Cortex of kidney (tissue), 1 donor: ENCODE data around the gene SNX11.

Experiments used
- DNase-seq: peaks from one replicate; lab custom pipeline; 2025; lab: John Stamatoyannopoulos, UW

SNX11 gene

GRCh38 chr17:48100160-48100559 is 7.4 kb upstream of the SNX11 start:
- no peak for DNase-seq

GRCh38 chr17:48100591-48101011 is 7.0 kb upstream of the SNX11 start:
- no peak for DNase-seq

- peak; percentile 21 for DNase-seq
Measured at GRCh38 chr17:48101012-48101720, 6.4 kb upstream of the SNX11 start, which contains the start of gene CBX1. Gene CBX1 (minus strand): TSS chr17:48101478. CDS start chr17:48077004, 24,474 bp downstream.

- DNase-seq = no peak
Measured at GRCh38 chr17:48102043-48102750, 5.4 kb upstream of the SNX11 start.

GRCh38 chr17:48102798-48103715 is 4.5 kb upstream of the SNX11 start:
- DNase-seq = no peak

- DNase-seq = no peak
Measured at GRCh38 chr17:48104440-48104839, 3.1 kb upstream of the SNX11 start.

GRCh38 chr17:48106802-48107136 is 797 bp upstream of the SNX11 start:
- DNase-seq = no peak

GRCh38 chr17:48110761-48111160 is 3.2 kb downstream of the SNX11 start:
- no peak for DNase-seq

- no peak for DNase-seq
Measured at GRCh38 chr17:48111937-48112241, 4.3 kb downstream of the SNX11 start.

GRCh38 chr17:48113201-48113676 is 5.7 kb downstream of the SNX11 start:
- no peak for DNase-seq

GRCh38 chr17:48121923-48122664 is 14.5 kb downstream of the SNX11 start:
- DNase-seq = no peak

- no peak for DNase-seq
Measured at GRCh38 chr17:48122665-48123045, 15.1 kb downstream of the SNX11 start.

GRCh38 chr17:48123111-48123510 is 15.5 kb downstream of the SNX11 start:
- DNase-seq = no peak

GRCh38 chr17:48123776-48124388 is 16.3 kb downstream of the SNX11 start:
- DNase-seq = no peak

GRCh38 chr17:48125829-48126531 is 18.4 kb downstream of the SNX11 start:
- DNase-seq = no peak

- DNase-seq = no peak
Measured at GRCh38 chr17:48126532-48126850, 18.9 kb downstream of the SNX11 start.

- no peak for DNase-seq
Measured at GRCh38 chr17:48127371-48128051, 19.9 kb downstream of the SNX11 start.

- no peak for DNase-seq
Measured at GRCh38 chr17:48128400-48128799, 20.8 kb downstream of the SNX11 start.

- no peak for DNase-seq
Measured at GRCh38 chr17:48129981-48130380, 22.4 kb downstream of the SNX11 start.

- DNase-seq = no peak
Measured at GRCh38 chr17:48131216-48131824, 23.8 kb downstream of the SNX11 start.
